BLaER1 (cell line): ENCODE results near the gene CA7.
"Not testable (repeated sequence)": the region's sequence is repeated elsewhere in the genome, so short reads cannot be mapped to it uniquely, and the experiment has no call there.

Experiments
- H3K27ac ChIP-seq: shearing (Covaris generic); formaldehyde crosslinking; 2 replicates; pipeline ENCODE4 v1.8.1; 2022
- H3K27me3 ChIP-seq: shearing (Covaris generic); formaldehyde crosslinking; 2 replicates; pipeline ENCODE4 v1.8.1; 2022
- H3K36me3 ChIP-seq: shearing (Covaris generic); formaldehyde crosslinking; 2 replicates; pipeline ENCODE4 v1.8.1; 2022
- H3K4me1 ChIP-seq: shearing (Covaris generic); formaldehyde crosslinking; 2 replicates; pipeline ENCODE4 v1.8.1; 2022
- H3K4me2 ChIP-seq: shearing (Covaris generic); formaldehyde crosslinking; 2 replicates; pipeline ENCODE4 v1.8.1; 2022
- H3K4me3 ChIP-seq: shearing (Covaris generic); formaldehyde crosslinking; 2 replicates; pipeline ENCODE4 v1.8.1; 2022
- H3K9ac ChIP-seq: shearing (Covaris generic); formaldehyde crosslinking; 2 replicates; pipeline ENCODE4 v1.8.1; 2022
- H3K9me3 ChIP-seq: shearing (Covaris generic); formaldehyde crosslinking; 2 replicates; pipeline ENCODE4 v1.8.1; 2022
- H4K20me1 ChIP-seq: shearing (Covaris generic); formaldehyde crosslinking; 2 replicates; pipeline ENCODE4 v1.8.1; 2022
- Cebpa-rat ChIP-seq: shearing (Covaris generic); IDR thresholded peaks from 2 replicates; pipeline ENCODE4 v1.8.1; 2022

The CA7 gene

DNA sequence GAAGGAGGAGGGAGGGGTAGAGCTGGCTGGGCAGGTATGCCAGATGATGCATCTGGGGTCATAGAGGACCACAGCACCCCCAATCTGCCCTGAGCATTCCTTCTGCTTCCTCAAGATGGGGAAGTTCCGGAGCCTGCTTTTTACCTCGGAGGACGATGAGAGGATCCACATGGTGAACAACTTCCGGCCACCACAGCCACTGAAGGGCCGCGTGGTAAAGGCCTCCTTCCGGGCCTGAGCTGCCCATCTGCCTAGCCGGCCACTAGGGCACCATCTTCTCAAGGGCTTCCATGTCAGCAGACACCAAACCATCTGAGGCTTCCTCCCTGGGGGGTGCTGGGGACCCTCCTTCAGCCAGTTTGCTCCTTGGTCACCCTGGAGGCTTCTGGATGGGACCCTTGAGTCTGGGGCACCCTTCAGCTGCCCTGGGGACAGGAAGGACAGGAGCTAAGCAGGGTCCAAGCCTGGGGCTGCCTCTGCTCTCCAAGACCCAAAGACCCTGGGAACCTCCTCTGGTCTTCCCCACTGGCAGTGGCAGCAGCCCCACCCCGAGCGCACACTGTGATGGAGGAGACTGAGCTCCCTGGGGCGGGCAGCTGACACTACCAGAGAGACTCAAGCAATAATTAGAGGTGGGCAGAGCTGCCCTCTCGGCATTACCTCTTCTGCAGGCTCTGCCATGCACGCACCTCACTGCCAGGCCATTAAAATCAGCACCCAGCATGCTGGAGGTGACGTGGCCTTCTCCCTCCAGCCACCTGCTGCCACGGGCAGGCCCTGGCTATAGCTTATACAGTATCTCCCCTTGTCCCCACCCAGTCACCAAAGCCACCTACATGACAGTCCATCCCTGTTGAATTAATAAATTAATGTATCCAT is 9.3 kb downstream of the CA7 start:
- Histone ChIP-seq H3K27me3 (no peaks in the 10 kb centered on the region), H3K9ac (no peak overlapping the region), H3K9me3 (no peaks in the 10 kb centered on the region), H3K4me3 (no peak overlapping the region), H3K4me2 (no peak overlapping the region), H3K36me3 (no peaks in the 10 kb centered on the region), H3K27ac (no peak overlapping the region), H4K20me1 (no peaks in the 10 kb centered on the region), H3K4me1 (peaks cover 15% of the 10 kb centered on the region; the same call in 1 of the 2 replicates)
- no peak for TF ChIP-seq Cebpa-rat

- TF ChIP-seq Cebpa-rat = no peak
- Histone ChIP-seq H3K9ac (no peak overlapping the region), H3K27me3 (no peaks in the 10 kb centered on the region), H3K4me3 (no peak overlapping the region), H3K9me3 (no peaks in the 10 kb centered on the region), H3K27ac (no peak overlapping the region), H3K36me3 (no peaks in the 10 kb centered on the region), H3K4me1 (peaks cover 19% of the 10 kb centered on the region; the same call in 1 of the 2 replicates), H4K20me1 (no peaks in the 10 kb centered on the region), H3K4me2 (no peak overlapping the region)
Measured at GRCh38 chr16:66856184-66856730, 12.0 kb downstream of the CA7 start.

- Histone ChIP-seq H3K9me3 (no peaks in the 10 kb centered on the region), H3K27ac (no peak overlapping the region), H3K36me3 (no peaks in the 10 kb centered on the region), H3K9ac (no peak overlapping the region), H4K20me1 (no peaks in the 10 kb centered on the region), H3K4me2 (no peak overlapping the region), H3K4me3 (no peak overlapping the region), H3K27me3 (no peaks in the 10 kb centered on the region), H3K4me1 (peaks cover 19% of the 10 kb centered on the region; the same call in 1 of the 2 replicates)
- TF ChIP-seq Cebpa-rat = no peak
Measured at GRCh38 chr16:66856801-66857200, 12.6 kb downstream of the CA7 start.

GRCh38 chr16:66857437-66857836 is 13.2 kb downstream of the CA7 start:
- no peak overlapping the region for H3K4me2 ChIP-seq
- no peak overlapping the region for H3K9ac ChIP-seq
- no peaks in the 10 kb centered on the region for H3K27me3 ChIP-seq
- H3K9me3 ChIP-seq = no peaks in the 10 kb centered on the region
- peaks cover 19% of the 10 kb centered on the region; the same call in 1 of the 2 replicates for H3K4me1 ChIP-seq
- no peaks in the 10 kb centered on the region for H4K20me1 ChIP-seq
- no peak overlapping the region for H3K27ac ChIP-seq
- no peaks in the 10 kb centered on the region for H3K36me3 ChIP-seq
- no peak for TF ChIP-seq Cebpa-rat
- no peak overlapping the region for H3K4me3 ChIP-seq

DNA sequence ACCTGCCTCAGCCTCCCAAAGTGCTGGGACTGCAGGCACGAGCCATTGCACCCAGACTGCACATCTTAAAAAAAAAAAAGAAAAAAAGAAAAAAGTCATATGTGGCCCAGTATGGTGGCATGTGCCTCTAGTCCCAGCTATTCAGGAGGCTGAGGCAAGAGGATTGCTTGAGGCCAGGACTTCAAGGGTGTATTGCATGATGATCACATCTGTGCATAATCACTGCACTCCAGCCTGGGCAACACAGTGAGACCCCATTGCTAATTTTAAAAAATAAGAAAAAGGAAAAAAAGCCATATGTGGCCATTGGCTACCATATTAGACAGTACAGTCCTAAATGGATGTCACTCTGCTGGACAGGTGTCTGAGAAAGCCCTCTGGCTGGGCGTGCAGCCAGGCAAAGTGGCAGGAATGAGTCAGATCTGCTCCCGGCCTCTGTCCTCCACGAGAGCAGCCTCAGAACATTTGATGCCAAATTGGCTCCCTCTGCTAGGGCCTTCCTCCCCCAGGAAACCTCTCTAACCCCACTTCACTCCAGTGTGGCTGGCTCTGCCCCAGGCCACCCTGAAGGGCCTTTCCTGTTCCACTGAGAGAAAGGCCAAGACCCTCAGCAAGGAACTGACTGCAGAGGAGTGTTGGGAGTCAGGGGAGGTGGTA is 14.7 kb downstream of the CA7 start:
- no peaks in the 10 kb centered on the region for H3K36me3 ChIP-seq

DNA sequence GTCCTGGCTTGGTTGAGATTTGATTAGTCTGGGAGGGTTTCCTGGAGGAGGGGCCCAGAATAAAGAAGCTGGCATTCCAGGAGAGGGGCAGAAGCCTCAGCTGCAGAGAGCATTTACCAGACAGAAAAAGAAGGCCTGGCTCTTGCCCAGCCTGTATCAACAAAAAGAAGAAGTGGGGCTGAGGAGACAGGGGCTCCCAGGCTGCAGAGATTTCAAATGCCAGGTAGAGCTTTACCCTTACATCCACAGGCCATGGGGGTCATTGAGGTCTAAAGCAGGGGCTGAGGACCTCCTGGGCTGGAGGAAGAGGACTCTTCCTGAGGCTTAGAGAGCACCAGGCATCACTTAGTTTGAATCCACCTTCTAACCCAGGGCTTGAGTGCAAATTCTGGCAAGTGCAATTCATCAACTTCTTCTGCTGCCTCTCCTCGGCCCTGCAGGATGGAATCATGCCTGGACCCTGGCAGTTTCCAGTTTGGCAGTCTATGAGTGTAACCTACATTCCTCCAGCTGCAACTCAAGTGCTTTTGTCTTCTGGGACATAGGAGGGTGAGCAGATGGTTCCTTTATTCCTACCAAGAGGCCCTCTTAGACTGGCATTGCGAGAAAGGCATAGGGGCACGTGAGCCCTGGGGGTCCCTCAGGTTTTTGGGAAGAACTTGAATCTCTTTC is 15.3 kb downstream of the CA7 start:
- Histone ChIP-seq H4K20me1 (no peaks in the 10 kb centered on the region), H3K9ac (no peak overlapping the region), H3K27ac (no peak overlapping the region), H3K27me3 (no peaks in the 10 kb centered on the region), H3K4me3 (no peak overlapping the region), H3K36me3 (no peaks in the 10 kb centered on the region), H3K9me3 (no peaks in the 10 kb centered on the region), H3K4me1 (peaks cover 15% of the 10 kb centered on the region; the same call in 1 of the 2 replicates), H3K4me2 (no peak overlapping the region)
- TF ChIP-seq Cebpa-rat = no peak

More for the DNA sequence above, 14.7 kb downstream of the CA7 start:
- H3K4me1 ChIP-seq = peaks cover 15% of the 10 kb centered on the region; the same call in 1 of the 2 replicates
- no peaks in the 10 kb centered on the region for H4K20me1 ChIP-seq
- H3K27me3 ChIP-seq = no peaks in the 10 kb centered on the region
- H3K9ac ChIP-seq = no peak overlapping the region
- no peaks in the 10 kb centered on the region for H3K9me3 ChIP-seq
- H3K4me2 ChIP-seq = no peak overlapping the region
- H3K4me3 ChIP-seq = no peak overlapping the region
- TF ChIP-seq Cebpa-rat = no peak
- H3K27ac ChIP-seq = no peak overlapping the region

GRCh38 chr16:66862023-66862520 is 17.9 kb downstream of the CA7 start:
- Histone ChIP-seq H3K4me2 (no peak overlapping the region), H3K4me3 (no peak overlapping the region), H3K9me3 (no peaks in the 10 kb centered on the region), H4K20me1 (no peaks in the 10 kb centered on the region), H3K27ac (no peak overlapping the region), H3K4me1 (peaks cover 12% of the 10 kb centered on the region; the same call in 1 of the 2 replicates), H3K9ac (no peak overlapping the region), H3K36me3 (no peaks in the 10 kb centered on the region), H3K27me3 (no peaks in the 10 kb centered on the region)
- no peak for TF ChIP-seq Cebpa-rat

DNA sequence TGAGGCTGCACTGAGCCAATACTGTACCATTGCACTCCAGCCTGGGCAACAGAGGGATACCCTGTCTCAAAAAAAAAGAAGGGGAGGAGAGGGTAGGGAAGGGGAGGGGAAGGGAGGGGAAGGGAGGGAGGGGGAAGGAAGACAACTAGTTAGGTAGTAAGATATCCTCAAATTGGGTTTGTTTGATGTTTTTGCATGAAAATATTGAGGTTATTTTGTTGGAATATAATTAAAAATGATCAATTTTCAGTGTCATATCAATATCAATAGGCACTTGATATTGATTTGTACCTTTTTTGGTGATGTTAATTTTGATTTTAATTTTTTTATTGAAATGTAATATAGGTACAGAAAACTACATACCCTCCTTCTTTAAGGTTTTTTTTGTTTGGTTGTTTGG is 19.5 kb downstream of the CA7 start:
- no peak overlapping the region for H3K4me2 ChIP-seq
- no peak for TF ChIP-seq Cebpa-rat
- H3K36me3 ChIP-seq = no peaks in the 10 kb centered on the region
- H3K4me3 ChIP-seq = no peak overlapping the region
- H3K27me3 ChIP-seq = no peaks in the 10 kb centered on the region
- H3K27ac ChIP-seq = no peak overlapping the region
- H3K9ac ChIP-seq = no peak overlapping the region
- no peaks in the 10 kb centered on the region for H4K20me1 ChIP-seq
- 0 out of 2 replicates have a peak, but pooled peaks cover 4% of the 10 kb centered on the region for H3K4me1 ChIP-seq
- no peaks in the 10 kb centered on the region for H3K9me3 ChIP-seq

DNA sequence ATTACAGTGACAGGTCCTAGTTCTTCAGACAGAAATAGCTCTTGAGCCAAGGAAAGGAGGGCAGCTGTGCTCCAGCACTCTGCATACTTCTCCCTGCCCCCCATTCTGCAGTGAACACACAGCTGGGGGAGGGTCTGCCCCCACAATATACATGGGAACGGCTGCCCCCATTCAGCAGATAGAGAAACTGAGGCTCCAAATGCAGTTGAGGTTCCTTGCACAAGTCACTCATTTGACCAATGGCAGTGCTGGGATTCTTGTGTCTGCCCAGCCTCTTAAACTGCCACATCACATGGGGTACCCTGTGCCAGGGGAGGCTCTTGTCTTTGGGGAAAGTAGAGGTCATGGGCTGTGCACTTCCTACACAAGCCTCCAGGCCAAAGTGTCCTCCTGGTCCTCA is 25.2 kb downstream of the CA7 start:
- Histone ChIP-seq H3K27ac (no peak overlapping the region), H3K9ac (no peak overlapping the region), H3K27me3 (no peaks in the 10 kb centered on the region), H3K9me3 (no peaks in the 10 kb centered on the region), H3K4me1 (peaks cover 27% of the 10 kb centered on the region), H3K36me3 (no peaks in the 10 kb centered on the region), H3K4me2 (no peak overlapping the region), H3K4me3 (no peak overlapping the region), H4K20me1 (no peaks in the 10 kb centered on the region)
- TF ChIP-seq Cebpa-rat = no peak

DNA sequence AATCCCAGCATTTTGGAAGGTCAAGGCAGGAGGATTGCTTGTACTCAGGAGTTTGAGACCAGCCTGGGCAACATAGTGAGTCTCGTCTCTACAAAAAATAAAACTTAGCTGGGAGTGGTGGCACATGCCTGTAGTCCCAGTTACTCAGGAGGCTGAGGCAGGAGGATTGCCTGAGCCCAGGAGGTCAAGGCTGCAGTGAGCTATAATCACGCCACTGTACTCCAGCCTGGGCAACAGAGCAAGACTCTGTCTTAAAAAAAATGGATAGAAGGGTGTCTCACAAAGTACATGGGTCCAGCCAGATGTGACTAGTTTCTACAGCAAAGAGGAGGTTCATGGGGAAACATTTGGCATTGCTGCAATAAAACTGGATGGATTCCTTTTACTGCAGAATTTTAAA is 27.1 kb downstream of the CA7 start:
- H3K27me3 ChIP-seq = not testable (repeated sequence)

More for the DNA sequence above, 27.1 kb downstream of the CA7 start:
- not testable (repeated sequence) for H3K9ac ChIP-seq, H3K4me3 ChIP-seq, H3K27ac ChIP-seq, H3K36me3 ChIP-seq, H3K4me2 ChIP-seq, H3K9me3 ChIP-seq, H4K20me1 ChIP-seq
- H3K4me1 ChIP-seq = peaks cover 47% of the 10 kb centered on the region
